Measurements from ENCODE around the gene GZMM. TPM values are rescaled to one million over a fixed set of nuclear protein-coding genes. Genes with fewer than 3 reads are reported as not detected.

The GZMM gene
- total RNA-seq, 2 experiments from 2014 or later, result 52.7 to 58.5 TPM

- no peak overlapping the region for H3K27ac Mint-ChIP-seq
- CTCF ChIA-PET, result no interaction called here
- TF ChIP-seq CTCF (IDR thresholded peaks at IDR 0.05), result no peak
- POLR2A ChIA-PET, result no interaction called here
- ATAC-seq (no peak), DNase-seq (no peak)
- H3K4me3 Mint-ChIP-seq, result no peak overlapping the region
- intact Hi-C loops (cut with micrococcal nuclease), result no loop called here
- H3K36me3 Mint-ChIP-seq (ENCODE audit: low read depth), result no peaks in the 10 kb centered on the region
- peaks cover 21% of the 10 kb centered on the region for H3K27me3 Mint-ChIP-seq
- H3K9me3 Mint-ChIP-seq, result no peaks in the 10 kb centered on the region
- peaks cover 2% of the 10 kb centered on the region for H3K4me1 Mint-ChIP-seq (ENCODE audit: low read depth)
Observed at GRCh38 chr19:590750-591098, 46.9 kb downstream of the GZMM start.

- Mint-ChIP-seq H3K36me3 (ENCODE audit: low read depth) (no peaks in the 10 kb centered on the region), H3K9me3 (no peaks in the 10 kb centered on the region), H3K4me3 (no peak overlapping the region), H3K27ac (no peak overlapping the region), H3K4me1 (ENCODE audit: low read depth) (peaks cover 2% of the 10 kb centered on the region), H3K27me3 (peaks cover 20% of the 10 kb centered on the region)
- ATAC-seq, result no peak
- TF ChIP-seq CTCF (IDR thresholded peaks at IDR 0.05), result no peak
- ChIA-PET CTCF (no interaction called here), POLR2A (no interaction called here)
- intact Hi-C loops (cut with micrococcal nuclease), result no loop called here
- DNase-seq, result no peak
Observed at GRCh38 chr19:591099-591958, 47.5 kb downstream of the GZMM start.

- intact Hi-C loops (cut with micrococcal nuclease), result no loop called here
- H3K4me3 Mint-ChIP-seq, result no peak overlapping the region
- peaks cover 19% of the 10 kb centered on the region for H3K27me3 Mint-ChIP-seq
- ChIA-PET CTCF (no interaction called here), POLR2A (no interaction called here)
- no peak for TF ChIP-seq CTCF (IDR thresholded peaks at IDR 0.05)
- H3K4me1 Mint-ChIP-seq (ENCODE audit: low read depth), result peaks cover 2% of the 10 kb centered on the region
- H3K9me3 Mint-ChIP-seq, result no peaks in the 10 kb centered on the region
- DNase-seq (no peak), ATAC-seq (no peak)
- H3K36me3 Mint-ChIP-seq (ENCODE audit: low read depth), result no peaks in the 10 kb centered on the region
- no peak overlapping the region for H3K27ac Mint-ChIP-seq
Observed at GRCh38 chr19:592101-592500, 48.2 kb downstream of the GZMM start.

GRCh38 chr19:593055-593454 lies 49.2 kb downstream of the GZMM start:
- Mint-ChIP-seq H3K9me3 (no peaks in the 10 kb centered on the region), H3K4me1 (ENCODE audit: low read depth) (peaks cover 2% of the 10 kb centered on the region), H3K36me3 (ENCODE audit: low read depth) (no peaks in the 10 kb centered on the region), H3K27me3 (peaks cover 17% of the 10 kb centered on the region), H3K4me3 (no peak overlapping the region), H3K27ac (no peak overlapping the region)
- CTCF ChIA-PET, result no interaction called here
- POLR2A ChIA-PET, result no interaction called here
- intact Hi-C loops (cut with micrococcal nuclease), result no loop called here
- no peak for TF ChIP-seq CTCF (IDR thresholded peaks at IDR 0.05)
- DNase-seq (no peak), ATAC-seq (no peak)

- CTCF ChIA-PET, result no interaction called here
- ATAC-seq, result no peak
- H3K36me3 Mint-ChIP-seq (ENCODE audit: low read depth), result no peaks in the 10 kb centered on the region
- DNase-seq, result no peak
- H3K27ac Mint-ChIP-seq, result no peak overlapping the region
- TF ChIP-seq CTCF (IDR thresholded peaks at IDR 0.05), result no peak
- H3K4me1 Mint-ChIP-seq (ENCODE audit: low read depth), result peaks cover 2% of the 10 kb centered on the region
- H3K4me3 Mint-ChIP-seq, result no peak overlapping the region
- intact Hi-C loops (cut with micrococcal nuclease), result no loop called here
- H3K9me3 Mint-ChIP-seq, result no peaks in the 10 kb centered on the region
- POLR2A ChIA-PET, result no interaction called here
- H3K27me3 Mint-ChIP-seq, result peaks cover 16% of the 10 kb centered on the region
Observed at GRCh38 chr19:593505-593904, 49.7 kb downstream of the GZMM start.
